Epithelial cell of umbilical artery (primary cell): ENCODE results near the gene RHBDD2. TPM values are rescaled to one million over a fixed set of nuclear protein-coding genes. Genes with fewer than 3 reads are reported as not detected.

Experiments
- total RNA-seq: library from RNA; depleted of rRNA; stranded (reverse); fragments of >200 nt; gene quantifications from 2 replicates; pipeline ENCODE4 v1.2.3, GENCODE V29; 2014

The RHBDD2 gene
- total RNA-seq, result 8.8 and 11.0 TPM in 2 replicates

DNA sequence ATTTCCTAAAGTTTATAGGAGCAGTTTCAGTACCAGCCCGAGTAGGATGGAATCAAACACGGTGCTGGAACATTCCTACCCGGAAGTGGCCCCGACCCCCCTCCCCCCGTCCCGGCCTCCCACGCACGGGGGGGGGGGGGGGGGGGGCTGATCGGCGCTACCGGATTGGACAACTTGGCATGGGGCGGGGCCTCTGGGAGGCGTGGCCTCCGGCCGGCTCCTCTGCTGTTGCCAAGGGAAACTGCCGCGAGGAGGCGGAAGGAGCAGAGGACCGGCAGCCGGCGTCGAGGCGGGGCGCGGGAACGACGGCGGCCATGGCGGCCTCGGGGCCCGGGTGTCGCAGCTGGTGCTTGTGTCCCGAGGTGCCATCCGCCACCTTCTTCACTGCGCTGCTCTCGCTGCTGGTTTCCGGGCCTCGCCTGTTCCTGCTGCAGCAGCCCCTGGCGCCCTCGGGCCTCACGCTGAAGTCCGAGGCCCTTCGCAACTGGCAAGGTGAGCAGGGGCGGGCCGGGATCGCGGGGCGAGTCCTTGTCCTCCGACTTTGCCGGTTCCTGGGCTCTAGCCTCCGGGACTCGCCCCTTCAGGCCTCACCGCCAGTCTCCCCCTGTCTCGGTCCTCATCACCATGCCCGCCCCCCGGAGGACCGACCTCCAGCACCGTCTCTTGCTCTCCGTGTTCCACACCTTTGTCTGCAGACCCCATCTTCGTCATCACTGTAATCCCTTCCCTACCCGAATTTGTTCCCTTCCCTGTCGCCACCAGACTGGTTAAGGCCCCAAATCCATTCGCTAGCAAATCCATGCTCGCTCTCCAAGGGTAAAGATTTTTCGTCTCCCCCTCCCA is at the start of gene RHBDD2:
RHBDD2 (plus strand) TSS at position 266 of the 843 bp plus-strand sequence; CDS start at position 315, 49 bp downstream.

DNA sequence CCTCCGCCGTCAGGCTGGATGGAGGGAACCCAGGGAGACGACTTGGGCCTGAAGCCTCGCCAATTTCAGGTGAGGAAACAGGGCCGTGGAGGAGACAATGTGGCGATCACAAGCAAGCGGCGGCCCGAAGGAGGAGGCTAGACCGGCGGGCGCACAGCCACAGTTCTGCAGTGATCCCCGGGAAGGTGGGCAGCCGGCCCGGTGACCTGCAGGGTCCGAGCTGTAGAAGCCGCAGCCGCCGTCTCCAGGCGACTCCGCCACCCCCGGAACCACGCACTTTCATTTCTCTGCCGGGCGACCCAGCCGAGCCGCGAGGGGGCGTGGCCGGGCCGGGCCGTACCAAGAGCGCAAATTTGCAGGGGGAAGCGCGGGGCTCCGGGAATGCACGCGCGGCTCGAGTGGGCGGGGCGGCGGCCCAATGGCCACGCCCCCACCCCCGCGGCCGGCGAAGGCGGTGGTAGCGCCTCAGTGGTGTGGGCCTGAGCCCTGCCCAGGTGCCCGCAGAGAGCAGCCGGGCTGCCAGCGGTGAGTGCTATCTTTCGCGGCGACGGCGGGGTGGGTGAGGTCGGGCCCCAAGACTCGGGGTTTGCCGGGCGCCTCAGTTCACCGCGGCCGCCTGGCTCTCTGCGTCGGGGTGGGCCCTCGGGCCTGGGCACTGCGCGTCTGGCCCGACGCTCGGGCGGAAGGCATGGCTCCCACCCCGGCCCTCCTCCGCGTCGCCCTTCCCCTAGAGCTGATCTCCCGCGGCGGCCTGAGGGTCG is 36.0 kb downstream of the RHBDD2 start, which contains the start of gene POR:
POR (plus strand) TSS at position 501 of the 761 bp plus-strand sequence. CDS start 38,847 bp downstream, outside the sequence.

Other genes with a start within 250 kb of the RHBDD2 start
- gene HIP1, start 140.1 kb upstream of the RHBDD2 start, total RNA-seq, result 13.3 and 21.1 TPM in 2 replicates
- gene CCL26, start 106.8 kb upstream of the RHBDD2 start, total RNA-seq, result not detected in 2 replicates
- gene CCL24, start 65.2 kb upstream of the RHBDD2 start, total RNA-seq, result not detected in 2 replicates
- 51.3 and 65.5 TPM in 2 replicates for gene POR, start 36.1 kb downstream of the RHBDD2 start, total RNA-seq
- 27.2 and 31.8 TPM in 2 replicates for gene TMEM120A, start 115.6 kb downstream of the RHBDD2 start, total RNA-seq
- 30.5 and 68.1 TPM in 2 replicates for gene STYXL1, start 169.0 kb downstream of the RHBDD2 start, total RNA-seq
- gene MDH2, start 169.1 kb downstream of the RHBDD2 start, total RNA-seq, result 26.7 and 47.1 TPM in 2 replicates